ENCODE results near the gene BRPF3. TPM values are rescaled to one million over a fixed set of nuclear protein-coding genes. Genes with fewer than 3 reads are reported as not detected.

Gene BRPF3
- total RNA-seq, 1 donor from 2014 or later, result 18.0 TPM

DNA sequence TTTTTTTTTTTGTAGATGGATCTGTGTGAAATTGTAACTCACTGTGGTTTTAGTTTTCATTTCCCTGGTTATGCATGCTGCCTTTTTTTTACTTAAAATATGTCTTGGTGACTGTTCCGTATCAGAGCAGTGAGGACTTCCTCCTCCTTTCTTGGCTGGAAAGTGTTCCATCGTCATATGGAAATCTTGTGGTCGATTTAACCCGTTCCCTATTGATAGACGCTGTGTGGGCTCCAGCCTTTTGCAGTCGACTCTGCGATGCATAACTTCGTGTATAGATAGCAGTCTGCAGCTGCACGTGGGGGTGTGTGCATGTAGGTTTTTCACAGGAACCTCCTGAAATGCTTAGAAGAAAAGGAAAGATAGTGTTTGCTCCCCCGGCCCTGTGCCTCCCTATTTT is 45.2 kb downstream of the BRPF3 start:
- no peak for DNase-seq
- H3K4me1 ChIP-seq, result no peaks in the 10 kb centered on the region
- H3K27me3 ChIP-seq (ENCODE audit: low read depth), result peaks cover 20% of the 10 kb centered on the region
- H3K4me3 ChIP-seq, result no peak overlapping the region
- no peaks in the 10 kb centered on the region for H3K36me3 ChIP-seq
- TF ChIP-seq, protein P1, sequence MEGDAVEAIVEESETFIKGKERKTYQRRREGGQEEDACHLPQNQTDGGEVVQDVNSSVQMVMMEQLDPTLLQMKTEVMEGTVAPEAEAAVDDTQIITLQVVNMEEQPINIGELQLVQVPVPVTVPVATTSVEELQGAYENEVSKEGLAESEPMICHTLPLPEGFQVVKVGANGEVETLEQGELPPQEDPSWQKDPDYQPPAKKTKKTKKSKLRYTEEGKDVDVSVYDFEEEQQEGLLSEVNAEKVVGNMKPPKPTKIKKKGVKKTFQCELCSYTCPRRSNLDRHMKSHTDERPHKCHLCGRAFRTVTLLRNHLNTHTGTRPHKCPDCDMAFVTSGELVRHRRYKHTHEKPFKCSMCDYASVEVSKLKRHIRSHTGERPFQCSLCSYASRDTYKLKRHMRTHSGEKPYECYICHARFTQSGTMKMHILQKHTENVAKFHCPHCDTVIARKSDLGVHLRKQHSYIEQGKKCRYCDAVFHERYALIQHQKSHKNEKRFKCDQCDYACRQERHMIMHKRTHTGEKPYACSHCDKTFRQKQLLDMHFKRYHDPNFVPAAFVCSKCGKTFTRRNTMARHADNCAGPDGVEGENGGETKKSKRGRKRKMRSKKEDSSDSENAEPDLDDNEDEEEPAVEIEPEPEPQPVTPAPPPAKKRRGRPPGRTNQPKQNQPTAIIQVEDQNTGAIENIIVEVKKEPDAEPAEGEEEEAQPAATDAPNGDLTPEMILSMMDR (IDR thresholded peaks at IDR 0.05; ENCODE audit: borderline replicate concordance), result no peak
- no peaks in the 10 kb centered on the region for H3K9me3 ChIP-seq (replicated peaks)
- H3K27ac ChIP-seq (replicated peaks), result no peak overlapping the region
- intact Hi-C loops (cut with micrococcal nuclease), result no loop called here

DNA sequence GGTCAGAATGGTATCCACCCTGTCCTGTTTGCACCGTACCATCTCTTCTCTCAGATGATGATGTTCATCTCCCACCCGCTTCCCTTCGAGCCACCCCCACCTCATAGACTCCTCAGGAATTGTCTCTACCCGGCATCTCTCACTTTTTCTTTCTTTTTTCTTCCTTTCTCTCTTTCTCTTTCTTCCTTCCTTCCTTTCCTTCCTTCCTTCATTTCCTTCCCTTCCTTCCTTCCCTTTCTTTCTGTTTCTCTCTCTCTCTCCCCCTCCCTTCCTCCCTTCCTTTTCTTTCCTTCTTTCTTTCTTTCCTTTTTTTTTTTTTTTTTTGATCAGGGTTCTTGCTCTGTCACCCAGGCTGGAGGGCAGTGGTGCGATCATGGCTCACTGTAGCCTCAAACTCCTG is 45.6 kb downstream of the BRPF3 start:
- Histone ChIP-seq H3K27ac (replicated peaks) (no peak overlapping the region), H3K27me3 (ENCODE audit: low read depth) (peaks cover 20% of the 10 kb centered on the region), H3K36me3 (no peaks in the 10 kb centered on the region), H3K4me3 (no peak overlapping the region), H3K4me1 (no peaks in the 10 kb centered on the region), H3K9me3 (replicated peaks) (no peaks in the 10 kb centered on the region)
- no peak for DNase-seq
- TF ChIP-seq, protein P1 (IDR thresholded peaks at IDR 0.05; ENCODE audit: borderline replicate concordance), result no peak
- intact Hi-C loops (cut with micrococcal nuclease), result no loop called here

DNA sequence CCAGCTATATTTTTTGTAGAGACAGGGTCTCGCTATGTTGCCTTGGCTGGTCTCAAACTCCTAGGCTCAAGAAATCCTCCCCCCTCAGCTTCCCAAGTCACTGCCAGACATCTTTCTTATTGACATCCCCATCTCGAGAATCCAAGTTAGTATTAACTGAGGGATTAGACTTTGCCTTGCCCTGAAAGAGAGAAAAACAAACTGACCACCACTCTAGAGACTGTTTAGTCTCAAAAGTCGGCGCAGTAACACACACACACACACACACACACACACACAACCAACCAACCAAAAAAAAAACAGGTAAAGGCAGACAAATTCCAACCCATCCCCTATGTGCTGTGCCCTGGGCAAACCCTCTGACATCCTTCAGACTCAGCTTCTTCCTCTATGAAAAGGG is 46.1 kb downstream of the BRPF3 start:
- TF ChIP-seq, protein P1 (IDR thresholded peaks at IDR 0.05; ENCODE audit: borderline replicate concordance), result no peak
- Histone ChIP-seq H3K27me3 (ENCODE audit: low read depth) (peaks cover 20% of the 10 kb centered on the region), H3K9me3 (replicated peaks) (no peaks in the 10 kb centered on the region), H3K4me3 (no peak overlapping the region), H3K36me3 (no peaks in the 10 kb centered on the region), H3K27ac (replicated peaks) (no peak overlapping the region), H3K4me1 (no peaks in the 10 kb centered on the region)
- intact Hi-C loops (cut with micrococcal nuclease), result no loop called here
- no peak for DNase-seq

DNA sequence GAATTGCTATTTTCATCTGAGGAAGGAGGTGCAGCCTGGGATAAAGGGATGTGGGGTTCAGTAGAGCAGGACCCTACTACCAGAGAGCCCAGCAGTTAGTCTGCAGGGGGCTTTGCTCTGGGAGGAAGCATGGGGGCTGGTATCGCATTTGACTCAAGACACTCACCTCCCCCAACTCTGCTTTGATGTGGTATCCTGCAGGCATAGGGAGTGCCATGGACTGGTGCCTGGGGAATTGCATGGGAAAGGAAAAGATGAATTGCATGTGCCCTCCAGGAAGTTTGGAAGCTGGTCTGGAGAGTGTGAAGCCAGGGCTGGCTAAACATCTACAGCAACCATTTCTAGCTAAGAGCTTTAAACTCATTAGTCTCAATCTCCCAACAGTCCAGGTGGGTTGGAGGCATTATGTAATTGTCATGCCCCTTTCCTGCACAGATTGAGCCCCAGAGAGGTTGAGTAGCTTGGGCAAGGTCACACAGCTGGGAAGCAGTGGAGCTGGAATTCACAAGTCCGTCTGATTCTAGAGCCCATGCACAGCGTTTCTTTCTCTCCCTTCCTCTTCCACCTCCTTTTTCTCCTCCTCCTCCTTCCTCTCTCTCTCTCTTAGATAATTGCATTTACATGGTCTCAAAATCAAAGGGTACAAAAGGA is 47.1 kb downstream of the BRPF3 start:
- H3K4me3 ChIP-seq, result no peak overlapping the region
- H3K27ac ChIP-seq (replicated peaks), result no peak overlapping the region
- DNase-seq, result no peak
- H3K36me3 ChIP-seq, result no peaks in the 10 kb centered on the region
- H3K4me1 ChIP-seq, result no peaks in the 10 kb centered on the region
- TF ChIP-seq, protein P1 (IDR thresholded peaks at IDR 0.05; ENCODE audit: borderline replicate concordance), result no peak
- peaks cover 20% of the 10 kb centered on the region for H3K27me3 ChIP-seq (ENCODE audit: low read depth)
- intact Hi-C loops (cut with micrococcal nuclease), result no loop called here
- no peaks in the 10 kb centered on the region for H3K9me3 ChIP-seq (replicated peaks)

DNA sequence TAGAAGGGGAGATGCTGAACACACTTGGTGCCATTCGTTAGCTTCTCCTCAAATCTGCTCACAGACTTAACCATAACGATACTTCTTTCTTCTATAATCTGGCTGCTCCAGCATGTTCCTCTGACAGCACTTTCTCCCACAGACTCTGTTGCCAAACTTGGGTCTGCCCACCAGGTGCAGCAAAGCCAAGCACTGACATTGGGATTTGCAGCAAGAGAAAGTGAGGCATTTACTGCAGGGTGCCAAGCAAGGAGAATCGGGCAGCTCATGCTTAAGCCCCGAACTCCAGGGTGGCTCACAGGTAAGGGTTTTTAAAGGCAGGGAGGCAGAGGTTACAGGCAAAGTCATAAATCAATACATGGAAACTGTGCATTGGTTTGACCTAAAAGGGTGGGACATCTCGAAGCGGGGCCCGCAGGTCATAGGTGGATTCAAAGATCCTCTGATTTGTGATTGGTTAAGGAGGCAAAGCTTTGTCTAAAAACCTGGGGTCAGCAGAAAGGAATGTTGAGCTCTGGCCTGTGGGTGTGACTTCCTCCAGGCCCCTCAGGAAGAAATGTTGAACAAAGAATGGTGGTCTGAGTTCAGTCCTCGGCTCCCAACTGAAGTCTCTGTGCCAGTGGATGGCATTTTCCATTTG is 48.2 kb downstream of the BRPF3 start:
- no peaks in the 10 kb centered on the region for H3K4me1 ChIP-seq
- no peak overlapping the region for H3K4me3 ChIP-seq
- no peaks in the 10 kb centered on the region for H3K36me3 ChIP-seq
- peaks cover 20% of the 10 kb centered on the region for H3K27me3 ChIP-seq (ENCODE audit: low read depth)
- TF ChIP-seq, protein P1 (IDR thresholded peaks at IDR 0.05; ENCODE audit: borderline replicate concordance), result no peak
- no peak overlapping the region for H3K27ac ChIP-seq (replicated peaks)
- H3K9me3 ChIP-seq (replicated peaks), result no peaks in the 10 kb centered on the region
- intact Hi-C loops (cut with micrococcal nuclease), result no loop called here
- no peak for DNase-seq

All from left ventricle myocardium inferior (tissue), 1 donor.